ENCODE results near the gene SYNE4. TPM values are rescaled to one million over a fixed set of nuclear protein-coding genes. Genes with fewer than 3 reads are reported as not detected.

The SYNE4 gene
- total and polyA plus RNA-seq, 2 experiments from 2014 or later = 6.3 to 8.7 TPM

- no peak for DNase-seq (ENCODE audit: low read depth in 1 of 2, low spot score in 1 of 2)
- H3K4me1 ChIP-seq (ENCODE audit: low read depth) = no peaks in the 10 kb centered on the region
- no peaks in the 10 kb centered on the region for H3K36me3 ChIP-seq
- no peaks in the 10 kb centered on the region for H3K9me3 ChIP-seq (ENCODE audit: low read depth)
- no peaks in the 10 kb centered on the region for H3K27me3 ChIP-seq
- no peak overlapping the region for H3K27ac ChIP-seq
- TF ChIP-seq CTCF (IDR thresholded peaks at IDR 0.05; ENCODE audit: low read depth, low read length) = peak; percentile 6
- H3K4me3 ChIP-seq = no peak overlapping the region
These were observed 31.0 kb downstream of the SYNE4 start for GRCh38 chr19:35977446-35978222.

GRCh38 chr19:35975608-35976214 lies 32.9 kb downstream of the SYNE4 start:
- H3K27me3 ChIP-seq = no peaks in the 10 kb centered on the region
- no peaks in the 10 kb centered on the region for H3K4me1 ChIP-seq (ENCODE audit: low read depth)
- TF ChIP-seq CTCF (IDR thresholded peaks at IDR 0.05; ENCODE audit: low read depth, low read length) = no peak
- H3K9me3 ChIP-seq (ENCODE audit: low read depth) = no peaks in the 10 kb centered on the region
- DNase-seq (ENCODE audit: low read depth in 1 of 2, low spot score in 1 of 2) = peak; percentile 38 to 82
- H3K27ac ChIP-seq = no peak overlapping the region
- H3K4me3 ChIP-seq = no peak overlapping the region
- H3K36me3 ChIP-seq = no peaks in the 10 kb centered on the region

- Histone ChIP-seq H3K4me1 (ENCODE audit: low read depth) (no peaks in the 10 kb centered on the region), H3K4me3 (no peak overlapping the region), H3K36me3 (no peaks in the 10 kb centered on the region), H3K27me3 (no peaks in the 10 kb centered on the region), H3K9me3 (ENCODE audit: low read depth) (no peaks in the 10 kb centered on the region), H3K27ac (no peak overlapping the region)
- no peak for TF ChIP-seq CTCF (IDR thresholded peaks at IDR 0.05; ENCODE audit: low read depth, low read length)
- DNase-seq (ENCODE audit: low read depth in 1 of 2, low spot score in 1 of 2) = no peak
These were observed 35.1 kb downstream of the SYNE4 start for GRCh38 chr19:35973487-35973886.

- H3K27ac ChIP-seq = no peak overlapping the region
- no peak for TF ChIP-seq CTCF (IDR thresholded peaks at IDR 0.05; ENCODE audit: low read depth, low read length)
- no peaks in the 10 kb centered on the region for H3K4me1 ChIP-seq (ENCODE audit: low read depth)
- H3K27me3 ChIP-seq = peaks cover 7% of the 10 kb centered on the region
- no peaks in the 10 kb centered on the region for H3K36me3 ChIP-seq
- no peaks in the 10 kb centered on the region for H3K9me3 ChIP-seq (ENCODE audit: low read depth)
- H3K4me3 ChIP-seq = no peak overlapping the region
- DNase-seq (ENCODE audit: low read depth in 1 of 2, low spot score in 1 of 2) = no peak
These were observed 41.8 kb downstream of the SYNE4 start for GRCh38 chr19:35966771-35967170.

GRCh38 chr19:35963514-35963913 lies 45.1 kb downstream of the SYNE4 start:
- no peaks in the 10 kb centered on the region for H3K36me3 ChIP-seq

More at GRCh38 chr19:35963514-35963913, 45.1 kb downstream of the SYNE4 start:
- no peak for TF ChIP-seq CTCF (IDR thresholded peaks at IDR 0.05; ENCODE audit: low read depth, low read length)
- H3K4me3 ChIP-seq = no peak overlapping the region
- H3K27me3 ChIP-seq = peaks cover 38% of the 10 kb centered on the region
- H3K27ac ChIP-seq = no peak overlapping the region
- H3K4me1 ChIP-seq (ENCODE audit: low read depth) = no peaks in the 10 kb centered on the region
- no peaks in the 10 kb centered on the region for H3K9me3 ChIP-seq (ENCODE audit: low read depth)
- peak; percentile 73 to 91 for DNase-seq (ENCODE audit: low read depth in 1 of 2, low spot score in 1 of 2)

Data from cardiac muscle cell (in vitro differentiated cells and primary cell).